Natural killer cell (primary cell): Measurements from ENCODE around the gene NAE1. TPM values are rescaled to one million over a fixed set of nuclear protein-coding genes. Genes with fewer than 3 reads are reported as not detected.
A peak's percentile ranks its signal among the peaks of the same experiment; 100 is the strongest.

ENCODE experiments used
- ATAC-seq, 3 donors: fragments of 150-1000 bp in 2 of 3; fragments of 200-7000 bp in 1 of 3; cut with Tn5 transposase; 1 replicate in 1 of 3; 2 replicates in 2 of 3; pipeline ENCODE4 v1.10.0; 2021; ENCODE audit warnings: mild to moderate bottlenecking in 2 of 3, moderate library complexity in 2 of 3
- DNase-seq, 2 donors: peaks; one replicate each; pipeline versions ENCODE4 v3.0.0 to v3.0.0-alpha.2; 2013 to 2021; ENCODE audit warnings: mixed read lengths in 1 of 2
- H3K27ac ChIP-seq: one replicate; pipeline ENCODE4 v1.5.1; 2013; ENCODE audit warnings: mild to moderate bottlenecking, low read length
- H3K27me3 ChIP-seq: one replicate; pipeline ENCODE4 v1.6.1; 2013; ENCODE audit warnings: low read length; ENCODE audit not compliant: control insufficient read depth, insufficient read depth
- H3K36me3 ChIP-seq: one replicate; pipeline ENCODE4 v1.6.1; 2013; ENCODE audit warnings: low read length; ENCODE audit not compliant: control insufficient read depth, insufficient read depth
- H3K4me1 ChIP-seq: one replicate; pipeline ENCODE4 v1.6.1; 2013; ENCODE audit warnings: low read length; ENCODE audit not compliant: control insufficient read depth, insufficient read depth
- H3K4me3 ChIP-seq: one replicate; pipeline ENCODE4 v1.5.1; 2013; ENCODE audit warnings: low read length
- H3K9me3 ChIP-seq: one replicate; pipeline ENCODE4 v1.6.1; 2013; ENCODE audit warnings: low read length; ENCODE audit not compliant: control insufficient read depth, insufficient read depth
- H3K27ac Mint-ChIP-seq, 2 donors: one replicate each; pipeline ENCODE4 v1.8.0; 2022; ENCODE audit warnings: mild to moderate bottlenecking in 2 of 2, mixed read lengths in 2 of 2, moderate library complexity in 1 of 2
- H3K27me3 Mint-ChIP-seq, 2 donors: one replicate each; pipeline ENCODE4 v1.8.0; 2022; ENCODE audit warnings: low read depth in 2 of 2, mixed read lengths in 2 of 2
- H3K36me3 Mint-ChIP-seq: one replicate; pipeline ENCODE4 v1.8.0; 2022; ENCODE audit warnings: mixed read lengths
- H3K4me1 Mint-ChIP-seq, 2 donors: one replicate each; pipeline ENCODE4 v1.8.0; 2022; ENCODE audit warnings: mixed read lengths in 2 of 2
- H3K4me3 Mint-ChIP-seq: one replicate; pipeline ENCODE4 v1.8.0; 2022; ENCODE audit warnings: mild to moderate bottlenecking, moderate library complexity, mixed read lengths
- H3K9me3 Mint-ChIP-seq, 2 donors: one replicate each; pipeline ENCODE4 v1.8.0; 2022; ENCODE audit warnings: mixed read lengths in 2 of 2
- WGBS: methylation state at CpG from one replicate; pipeline ENCODE4 v1.1.7; 2013; ENCODE audit warnings: missing lambda C conversion rate; ENCODE audit not compliant: insufficient coverage; 5-methylcytosine and 5-hydroxymethylcytosine counted together
- intact Hi-C: fragments of 100-400 bp; cut with micrococcal nuclease; formaldehyde crosslinking; loops from one replicate; pipeline ENCODE4 v1.14.2; 2022
- total RNA-seq, 4 donors: library from RNA; stranded (reverse); fragments of 120-200 nt in 1 of 4; gene quantifications; one replicate each; pipeline versions ENCODE4 v1.2.3 to v1.2.4, GENCODE V29; 2013 to 2022
- TF ChIP-seq, protein P1 (sequence below): fragments of 200-600 bp; IDR thresholded peaks from one replicate; pipeline ENCODE4 v1.8.0; 2022; ENCODE audit warnings: antibody characterized with exemption

The NAE1 gene
- total RNA-seq, 3 donors from 2014 or later (not counting 1 experiment from before 2014, with no cell fraction given): 77.3 to 97.0 (median 78.5) TPM

DNA sequence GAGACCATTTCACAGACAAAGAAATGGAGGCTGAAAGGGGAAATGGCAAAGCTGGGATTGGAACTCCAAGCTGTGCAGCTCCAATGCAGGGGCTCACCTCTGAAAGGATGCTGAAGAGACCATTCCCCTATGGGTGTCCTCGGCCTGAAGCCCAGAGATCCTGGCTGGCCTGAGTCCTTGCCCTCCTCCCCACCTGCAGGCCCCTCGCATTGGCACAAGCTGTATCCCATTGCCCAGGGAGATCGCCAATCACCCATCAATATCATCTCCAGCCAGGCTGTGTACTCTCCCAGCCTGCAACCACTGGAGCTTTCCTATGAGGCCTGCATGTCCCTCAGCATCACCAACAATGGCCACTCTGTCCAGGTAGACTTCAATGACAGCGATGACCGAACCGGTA lies 16.1 kb upstream of the NAE1 start:
- peaks cover 0 to 16% of the 10 kb centered on the region in 2 donors for H3K4me1 Mint-ChIP-seq
- H3K27me3 Mint-ChIP-seq: peaks cover 8 to 32% of the 10 kb centered on the region in 2 donors
- TF ChIP-seq, protein P1, sequence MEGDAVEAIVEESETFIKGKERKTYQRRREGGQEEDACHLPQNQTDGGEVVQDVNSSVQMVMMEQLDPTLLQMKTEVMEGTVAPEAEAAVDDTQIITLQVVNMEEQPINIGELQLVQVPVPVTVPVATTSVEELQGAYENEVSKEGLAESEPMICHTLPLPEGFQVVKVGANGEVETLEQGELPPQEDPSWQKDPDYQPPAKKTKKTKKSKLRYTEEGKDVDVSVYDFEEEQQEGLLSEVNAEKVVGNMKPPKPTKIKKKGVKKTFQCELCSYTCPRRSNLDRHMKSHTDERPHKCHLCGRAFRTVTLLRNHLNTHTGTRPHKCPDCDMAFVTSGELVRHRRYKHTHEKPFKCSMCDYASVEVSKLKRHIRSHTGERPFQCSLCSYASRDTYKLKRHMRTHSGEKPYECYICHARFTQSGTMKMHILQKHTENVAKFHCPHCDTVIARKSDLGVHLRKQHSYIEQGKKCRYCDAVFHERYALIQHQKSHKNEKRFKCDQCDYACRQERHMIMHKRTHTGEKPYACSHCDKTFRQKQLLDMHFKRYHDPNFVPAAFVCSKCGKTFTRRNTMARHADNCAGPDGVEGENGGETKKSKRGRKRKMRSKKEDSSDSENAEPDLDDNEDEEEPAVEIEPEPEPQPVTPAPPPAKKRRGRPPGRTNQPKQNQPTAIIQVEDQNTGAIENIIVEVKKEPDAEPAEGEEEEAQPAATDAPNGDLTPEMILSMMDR: no peak
- ATAC-seq (no peak), DNase-seq (no peak)
- H3K36me3 ChIP-seq: no peaks in the 10 kb centered on the region
- peaks cover 17% of the 10 kb centered on the region for H3K27me3 ChIP-seq
- no peak overlapping the region for H3K27ac ChIP-seq
- H3K27ac Mint-ChIP-seq: no peak overlapping the region
- peaks cover 10% of the 10 kb centered on the region for H3K4me1 ChIP-seq
- 95% methylated on average over 6 of the region's 6 CpGs for WGBS
- intact Hi-C loops: no loop called here
- H3K9me3 Mint-ChIP-seq: no peaks in the 10 kb centered on the region
- H3K9me3 ChIP-seq: no peaks in the 10 kb centered on the region
- no peak overlapping the region for H3K4me3 ChIP-seq
- H3K36me3 Mint-ChIP-seq: no peaks in the 10 kb centered on the region
- H3K4me3 Mint-ChIP-seq: no peak overlapping the region

GRCh38 chr16:66846266-66846665 lies 15.5 kb upstream of the NAE1 start:
- intact Hi-C loops: no loop called here

GRCh38 chr16:66845791-66846221 lies 15.0 kb upstream of the NAE1 start:
- H3K4me1 ChIP-seq: peaks cover 10% of the 10 kb centered on the region
- intact Hi-C loops: no loop called here
- no peaks in the 10 kb centered on the region for H3K9me3 Mint-ChIP-seq
- no peak overlapping the region for H3K27ac Mint-ChIP-seq
- TF ChIP-seq, protein P1: no peak
- no peak for DNase-seq
- peaks cover 8 to 32% of the 10 kb centered on the region in 2 donors for H3K27me3 Mint-ChIP-seq
- peaks cover 0 to 16% of the 10 kb centered on the region in 2 donors for H3K4me1 Mint-ChIP-seq
- ATAC-seq: no peak
- no peak overlapping the region for H3K4me3 Mint-ChIP-seq
- peaks cover 17% of the 10 kb centered on the region for H3K27me3 ChIP-seq
- H3K36me3 Mint-ChIP-seq: no peaks in the 10 kb centered on the region
- no peaks in the 10 kb centered on the region for H3K9me3 ChIP-seq
- H3K27ac ChIP-seq: no peak overlapping the region
- H3K4me3 ChIP-seq: no peak overlapping the region
- 77% methylated on average over 9 of the region's 9 CpGs for WGBS
- no peaks in the 10 kb centered on the region for H3K36me3 ChIP-seq

More at GRCh38 chr16:66846266-66846665, 15.5 kb upstream of the NAE1 start:
- Mint-ChIP-seq H3K9me3 (no peaks in the 10 kb centered on the region), H3K36me3 (no peaks in the 10 kb centered on the region), H3K4me3 (no peak overlapping the region), H3K27me3 (peaks cover 8 to 32% of the 10 kb centered on the region in 2 donors), H3K27ac (no peak overlapping the region), H3K4me1 (peaks cover 0 to 16% of the 10 kb centered on the region in 2 donors)
- Histone ChIP-seq H3K4me3 (no peak overlapping the region), H3K27me3 (peaks cover 17% of the 10 kb centered on the region), H3K4me1 (peaks cover 10% of the 10 kb centered on the region), H3K9me3 (no peaks in the 10 kb centered on the region), H3K36me3 (no peaks in the 10 kb centered on the region), H3K27ac (no peak overlapping the region)
- DNase-seq: no peak
- no peak for ATAC-seq
- TF ChIP-seq, protein P1: no peak
- WGBS: 88% methylated on average over 1 of the region's 1 CpG

DNA sequence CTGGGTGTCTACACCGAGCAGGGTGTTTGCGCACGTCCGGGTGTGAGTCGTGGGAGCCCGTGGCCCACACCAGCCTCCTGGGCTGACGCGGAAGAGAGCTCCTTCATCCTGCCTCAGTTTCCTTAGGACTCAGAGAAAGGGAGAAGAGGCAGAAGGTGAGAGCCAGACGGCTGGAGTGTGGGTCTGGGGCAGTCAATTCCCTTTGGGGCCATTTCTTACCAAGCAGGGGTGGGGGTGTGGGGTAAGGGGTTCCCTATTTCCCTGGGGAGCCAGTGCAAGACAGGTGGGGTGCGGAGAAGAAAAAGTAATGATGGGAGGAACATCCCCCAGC lies 14.3 kb upstream of the NAE1 start:
- intact Hi-C loops: no loop called here

More for the DNA sequence above, 14.3 kb upstream of the NAE1 start:
- Histone ChIP-seq H3K36me3 (no peaks in the 10 kb centered on the region), H3K27ac (no peak overlapping the region), H3K4me3 (no peak overlapping the region), H3K4me1 (peaks cover 10% of the 10 kb centered on the region), H3K27me3 (peaks cover 17% of the 10 kb centered on the region), H3K9me3 (no peaks in the 10 kb centered on the region)
- Mint-ChIP-seq H3K4me1 (peaks cover 0 to 16% of the 10 kb centered on the region in 2 donors), H3K36me3 (no peaks in the 10 kb centered on the region), H3K27ac (no peak overlapping the region), H3K4me3 (no peak overlapping the region), H3K9me3 (no peaks in the 10 kb centered on the region), H3K27me3 (peaks cover 8 to 33% of the 10 kb centered on the region in 2 donors)
- WGBS: 11% methylated on average over 9 of the region's 10 CpGs
- TF ChIP-seq, protein P1: no peak
- DNase-seq: no peak
- peak in 2 of 3 donors; percentile 12 to 52 for ATAC-seq
